ENCODE results near the gene NUPR1.
"Not testable (repeated sequence)": the region's sequence is repeated elsewhere in the genome, so short reads cannot be mapped to it uniquely, and the experiment has no call there.

The NUPR1 gene

DNA sequence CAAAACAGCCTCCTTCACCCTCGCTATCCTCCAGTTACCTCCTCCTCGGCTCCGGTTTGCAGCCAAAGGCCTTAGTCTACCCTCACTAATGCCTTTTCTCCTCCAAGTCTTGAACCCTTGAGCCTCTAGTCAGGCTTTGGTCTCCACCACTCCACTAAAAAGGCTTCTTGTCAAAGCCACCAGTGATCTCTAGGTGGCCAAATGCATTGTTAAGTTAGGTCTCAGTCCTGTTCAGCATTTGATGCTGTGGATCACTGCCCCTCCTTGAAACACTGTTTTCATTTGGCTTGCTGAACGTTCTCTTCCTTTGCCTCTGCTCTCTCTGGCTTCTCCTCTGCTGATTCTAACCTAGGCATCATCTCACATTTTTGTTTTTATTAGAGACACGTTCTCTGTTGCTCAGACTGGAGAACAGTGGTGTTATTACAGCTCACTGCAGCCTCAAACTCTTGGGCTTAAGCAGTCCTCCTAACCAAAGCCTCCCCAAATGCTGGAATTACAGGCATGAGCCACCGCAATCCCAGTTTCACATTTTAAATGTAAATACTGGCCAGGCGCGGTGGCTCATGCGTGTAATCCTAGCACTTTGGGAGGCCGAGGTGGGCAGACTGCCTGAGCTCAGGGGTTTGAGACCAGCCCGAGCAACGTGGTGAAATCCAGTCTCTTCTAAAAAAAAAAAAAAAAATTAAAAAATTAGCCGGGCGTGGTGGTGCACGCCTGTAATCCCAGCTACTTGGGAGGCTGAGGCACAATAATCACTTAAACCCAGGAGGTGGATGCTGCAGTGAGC, 16.1 kb upstream of the NUPR1 start:
- peak overlapping the region; percentile 92 to 96 for H3K27ac ChIP-seq

DNA sequence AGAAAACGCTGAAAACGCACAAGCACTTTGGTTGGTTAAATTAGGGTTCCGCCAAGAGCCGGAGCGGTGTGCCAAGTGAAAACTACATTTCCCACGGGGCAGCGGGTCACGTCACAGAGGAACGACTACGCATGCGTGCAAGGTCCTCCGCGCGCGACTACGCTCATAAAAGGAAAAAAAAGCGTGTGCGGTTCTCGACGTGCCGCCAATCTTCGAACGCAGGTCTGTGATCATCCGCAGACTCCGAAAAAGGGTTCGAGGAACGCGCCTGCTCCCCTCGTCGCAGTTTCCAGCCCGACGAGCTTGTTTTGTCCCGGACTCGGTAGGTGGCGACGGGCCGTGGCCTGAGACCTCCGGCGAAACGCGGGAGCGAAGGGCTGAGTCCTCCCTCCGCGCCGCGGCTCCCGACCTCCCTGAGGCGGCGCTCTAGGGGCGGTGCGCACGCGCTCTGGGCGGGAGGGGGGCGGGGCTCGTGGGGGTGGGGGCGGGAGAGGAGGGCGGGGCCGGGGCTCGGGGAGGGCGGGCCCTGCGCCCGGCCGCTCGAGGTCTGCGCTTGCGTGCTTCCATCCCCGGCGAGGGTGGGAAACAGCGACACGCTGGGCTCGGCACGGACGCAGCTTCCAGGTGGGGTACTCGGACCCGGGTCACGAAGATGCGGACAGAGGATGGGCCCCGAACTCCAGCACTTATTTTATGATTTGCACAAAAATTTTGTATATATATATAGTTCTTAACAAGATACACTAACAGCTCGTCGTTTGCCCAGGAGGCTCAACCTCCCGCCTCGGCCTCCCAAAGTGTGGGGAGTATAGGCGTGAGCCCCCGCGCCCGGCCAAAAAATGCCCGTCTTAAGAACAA, 15.2 kb upstream of the NUPR1 start, which contains the start of gene SGF29:
Gene SGF29 (plus strand): TSS at position 145 of the 858 bp plus-strand sequence. CDS start 27,150 bp downstream, outside the sequence.
- H3K4me3 ChIP-seq, result peak within 1 kb of the TSS; percentile 62 to 73
- DNase-seq, result peak; percentile 91 to 96
- H3K27ac ChIP-seq, result peak within 1 kb of the TSS; percentile 92 to 96
- intact Hi-C loops (cut with DNase I; ENCODE audit: low total_unique reads), result loop anchor here (10.0 kb wide), 1 partner anchor 271 kb away; the partner anchor contains the start of gene ATXN2L
- TF ChIP-seq, protein P1, sequence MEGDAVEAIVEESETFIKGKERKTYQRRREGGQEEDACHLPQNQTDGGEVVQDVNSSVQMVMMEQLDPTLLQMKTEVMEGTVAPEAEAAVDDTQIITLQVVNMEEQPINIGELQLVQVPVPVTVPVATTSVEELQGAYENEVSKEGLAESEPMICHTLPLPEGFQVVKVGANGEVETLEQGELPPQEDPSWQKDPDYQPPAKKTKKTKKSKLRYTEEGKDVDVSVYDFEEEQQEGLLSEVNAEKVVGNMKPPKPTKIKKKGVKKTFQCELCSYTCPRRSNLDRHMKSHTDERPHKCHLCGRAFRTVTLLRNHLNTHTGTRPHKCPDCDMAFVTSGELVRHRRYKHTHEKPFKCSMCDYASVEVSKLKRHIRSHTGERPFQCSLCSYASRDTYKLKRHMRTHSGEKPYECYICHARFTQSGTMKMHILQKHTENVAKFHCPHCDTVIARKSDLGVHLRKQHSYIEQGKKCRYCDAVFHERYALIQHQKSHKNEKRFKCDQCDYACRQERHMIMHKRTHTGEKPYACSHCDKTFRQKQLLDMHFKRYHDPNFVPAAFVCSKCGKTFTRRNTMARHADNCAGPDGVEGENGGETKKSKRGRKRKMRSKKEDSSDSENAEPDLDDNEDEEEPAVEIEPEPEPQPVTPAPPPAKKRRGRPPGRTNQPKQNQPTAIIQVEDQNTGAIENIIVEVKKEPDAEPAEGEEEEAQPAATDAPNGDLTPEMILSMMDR (IDR thresholded peaks at IDR 0.05), result peak; percentile 29 to 33
- no peaks in the 10 kb centered on the region for H3K9me3 ChIP-seq
- H3K4me1 ChIP-seq, result peaks cover 0 to 20% (median 14%) of the 10 kb centered on the region in 4 donors
- no peaks in the 10 kb centered on the region for H3K27me3 ChIP-seq
- H3K36me3 ChIP-seq, result peaks cover 5 to 26% (median 12%) of the 10 kb centered on the region in 3 donors

More for the DNA sequence above, 16.1 kb upstream of the NUPR1 start:
- no peaks in the 10 kb centered on the region for H3K27me3 ChIP-seq
- peaks cover 0 to 20% (median 14%) of the 10 kb centered on the region in 4 donors for H3K4me1 ChIP-seq
- H3K4me3 ChIP-seq, result peak overlapping the region; percentile 62 to 73
- no peaks in the 10 kb centered on the region for H3K9me3 ChIP-seq
- no peak for DNase-seq
- intact Hi-C loops (cut with DNase I; ENCODE audit: low total_unique reads), result loop anchor here (10.0 kb wide), 1 partner anchor 270 kb away; the partner anchor contains the start of gene ATXN2L
- H3K36me3 ChIP-seq, result peaks cover 13 to 35% (median 14%) of the 10 kb centered on the region in 3 donors
- TF ChIP-seq, protein P1 (IDR thresholded peaks at IDR 0.05), result no peak

DNA sequence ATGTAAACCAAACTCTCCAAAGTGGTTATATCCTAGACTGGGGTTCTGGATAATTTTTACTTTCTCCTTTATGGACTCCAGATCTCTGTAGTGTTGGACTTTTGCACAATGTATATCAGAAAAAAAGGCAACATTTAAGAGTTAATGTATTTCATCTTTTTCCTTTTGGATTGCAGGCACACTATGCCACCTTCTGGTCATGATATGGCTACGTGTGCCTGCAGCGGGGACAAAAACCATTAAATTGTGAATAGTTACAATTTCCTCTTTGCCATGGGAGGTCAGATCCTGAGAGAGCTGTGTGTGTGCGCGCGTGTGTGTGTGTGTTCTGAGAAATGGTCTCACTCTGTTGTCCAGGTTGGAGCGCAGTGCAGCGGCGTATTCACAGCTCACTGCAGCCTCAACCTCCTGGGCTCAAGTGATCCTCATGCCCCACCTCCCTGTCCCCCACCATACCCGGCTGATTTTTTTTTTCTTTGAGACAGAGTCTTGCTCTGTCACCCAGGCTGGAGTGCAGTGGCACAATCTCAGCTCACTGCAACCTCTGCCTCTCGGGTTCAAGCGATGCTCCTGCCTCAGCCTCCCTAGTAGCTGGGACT, 10.6 kb upstream of the NUPR1 start:
- intact Hi-C loops (cut with DNase I; ENCODE audit: low total_unique reads), result no loop called here
- Histone ChIP-seq H3K4me1 (peaks cover 0 to 8% (median 5%) of the 10 kb centered on the region in 4 donors), H3K9me3 (no peaks in the 10 kb centered on the region), H3K4me3 (no peak overlapping the region), H3K27me3 (peaks cover 0 to 5% of the 10 kb centered on the region in 2 donors), H3K36me3 (no peaks in the 10 kb centered on the region), H3K27ac (no peak overlapping the region)
- TF ChIP-seq, protein P1 (IDR thresholded peaks at IDR 0.05), result peak; percentile 49
- DNase-seq, result no peak

DNA sequence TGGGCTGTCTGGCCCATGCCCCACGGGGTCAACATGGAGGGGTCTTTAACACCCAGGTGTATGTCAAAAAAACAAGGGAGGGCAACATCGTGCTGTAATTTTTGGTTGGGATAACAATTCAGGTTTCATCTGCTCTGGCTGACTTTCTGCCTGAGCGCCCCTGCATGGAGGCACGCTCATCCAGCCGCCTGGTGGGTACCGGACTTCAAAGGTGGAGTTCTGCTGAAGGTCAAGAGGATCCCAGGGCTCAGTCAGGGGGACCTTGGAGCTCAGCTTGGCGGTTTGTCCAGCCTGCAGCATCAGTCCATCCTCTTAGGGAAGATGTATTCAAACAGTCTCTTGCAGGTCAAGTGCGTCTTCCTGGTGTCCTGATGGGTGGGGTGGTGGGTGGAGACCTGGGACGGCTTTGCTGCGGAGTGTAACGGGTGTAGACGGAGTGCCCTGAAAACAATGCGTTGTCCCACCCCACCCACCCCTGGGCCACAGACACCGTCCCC, 9.6 kb upstream of the NUPR1 start:
- H3K4me3 ChIP-seq, result no peak overlapping the region
- H3K36me3 ChIP-seq, result no peaks in the 10 kb centered on the region
- intact Hi-C loops (cut with DNase I; ENCODE audit: low total_unique reads), result no loop called here
- H3K27me3 ChIP-seq, result peaks cover 0 to 5% of the 10 kb centered on the region in 2 donors
- TF ChIP-seq, protein P1 (IDR thresholded peaks at IDR 0.05), result no peak
- no peaks in the 10 kb centered on the region for H3K9me3 ChIP-seq
- DNase-seq, result no peak
- peaks cover 0 to 4% (median 2%) of the 10 kb centered on the region in 4 donors for H3K4me1 ChIP-seq
- no peak overlapping the region for H3K27ac ChIP-seq

DNA sequence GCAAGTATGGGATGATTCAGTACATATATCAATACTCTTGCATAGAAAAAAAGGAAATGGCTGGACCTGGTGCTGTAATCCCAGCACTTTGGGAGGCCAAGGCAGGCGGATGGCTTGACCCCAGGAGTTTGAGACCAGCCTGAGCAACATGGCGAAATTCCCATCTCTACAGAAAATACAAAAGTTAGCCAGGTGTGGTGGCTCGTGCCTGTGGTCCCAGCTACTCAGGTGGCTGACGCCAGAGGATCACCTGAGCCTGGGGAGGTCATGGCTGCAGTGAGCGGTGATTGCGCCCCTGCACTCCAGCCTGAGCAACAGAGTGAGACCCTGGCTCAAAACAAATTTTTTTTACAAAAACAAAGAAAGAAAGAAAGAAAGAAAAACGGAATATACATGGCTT, 7.9 kb upstream of the NUPR1 start:
- Histone ChIP-seq H3K9me3 (no peaks in the 10 kb centered on the region), H3K4me1 (no peaks in the 10 kb centered on the region), H3K36me3 (no peaks in the 10 kb centered on the region), H3K27me3 (peaks cover 0 to 5% of the 10 kb centered on the region in 2 donors), H3K27ac (no peak overlapping the region), H3K4me3 (no peak overlapping the region)
- TF ChIP-seq, protein P1 (IDR thresholded peaks at IDR 0.05), result no peak
- intact Hi-C loops (cut with DNase I; ENCODE audit: low total_unique reads), result no loop called here
- DNase-seq, result no peak

DNA sequence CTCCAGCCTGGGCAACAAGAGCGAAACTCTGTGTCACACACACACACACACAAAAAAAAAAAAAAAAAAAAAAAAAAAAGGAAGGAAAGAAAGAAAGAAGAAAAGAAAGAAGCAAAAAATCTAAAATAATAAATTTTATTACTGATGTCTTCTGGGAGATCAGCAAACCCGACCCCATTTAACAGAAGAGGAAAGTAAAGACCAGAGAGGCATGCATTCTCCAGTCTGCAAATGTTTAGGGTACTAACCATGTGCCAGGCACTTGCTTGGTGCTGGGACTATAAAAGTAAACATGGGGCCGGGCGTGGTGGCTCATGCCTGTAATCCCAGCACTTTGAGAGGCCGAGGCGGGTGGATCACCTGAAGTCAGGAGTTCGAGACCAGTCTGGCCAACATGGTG, 7.2 kb upstream of the NUPR1 start:
- H3K4me3 ChIP-seq; DNase-seq; H3K27me3 ChIP-seq; intact Hi-C loops (cut with DNase I; ENCODE audit: low total_unique reads); H3K4me1 ChIP-seq; H3K9me3 ChIP-seq; H3K27ac ChIP-seq; H3K36me3 ChIP-seq: not testable (repeated sequence)

All from tibial artery (tissue), 4 donors.